Chondrocyte (in vitro differentiated cells): ENCODE results near the gene OR51B2. TPM values are rescaled to one million over a fixed set of nuclear protein-coding genes. Genes with fewer than 3 reads are reported as not detected.

Experiments
- DNase-seq: peaks from one replicate; pipeline ENCODE4 v3.0.0; 2021; ENCODE audit warnings: mixed read lengths, low spot score
- H3K27ac Mint-ChIP-seq: one replicate; pipeline ENCODE4 v1.8.0; 2021; ENCODE audit warnings: mild to moderate bottlenecking, moderate library complexity, mixed read lengths; ENCODE audit not compliant: unreplicated experiment
- H3K27me3 Mint-ChIP-seq: 2 replicates; pipeline ENCODE4 v1.8.0; 2021; ENCODE audit warnings: low read depth, mixed read lengths
- H3K36me3 Mint-ChIP-seq: 2 replicates; pipeline ENCODE4 v1.8.0; 2021; ENCODE audit warnings: low read depth, mixed read lengths
- H3K4me1 Mint-ChIP-seq: 2 replicates; pipeline ENCODE4 v1.8.0; 2021; ENCODE audit warnings: low read depth, mild to moderate bottlenecking, mixed read lengths
- H3K4me3 Mint-ChIP-seq: one replicate; pipeline ENCODE4 v1.8.0; 2021; ENCODE audit warnings: mild to moderate bottlenecking, moderate library complexity, mixed read lengths; ENCODE audit not compliant: unreplicated experiment
- H3K9me3 Mint-ChIP-seq: 2 replicates; pipeline ENCODE4 v1.8.0; 2021; ENCODE audit warnings: low read depth, mixed read lengths
- CTCF ChIP-seq: fragments of 200-600 bp; sonication (generic); IDR thresholded peaks from 2 replicates; pipeline ENCODE4 v1.5.0; 2021; ENCODE audit warnings: antibody characterized with exemption, mild to moderate bottlenecking, moderate library complexity
- total RNA-seq: library from RNA; stranded (reverse); gene quantifications from 3 replicates; pipeline ENCODE4 v1.2.1, GENCODE V29; 2021

The OR51B2 gene
- total RNA-seq, 1 donor from 2014 or later: not detected

DNA sequence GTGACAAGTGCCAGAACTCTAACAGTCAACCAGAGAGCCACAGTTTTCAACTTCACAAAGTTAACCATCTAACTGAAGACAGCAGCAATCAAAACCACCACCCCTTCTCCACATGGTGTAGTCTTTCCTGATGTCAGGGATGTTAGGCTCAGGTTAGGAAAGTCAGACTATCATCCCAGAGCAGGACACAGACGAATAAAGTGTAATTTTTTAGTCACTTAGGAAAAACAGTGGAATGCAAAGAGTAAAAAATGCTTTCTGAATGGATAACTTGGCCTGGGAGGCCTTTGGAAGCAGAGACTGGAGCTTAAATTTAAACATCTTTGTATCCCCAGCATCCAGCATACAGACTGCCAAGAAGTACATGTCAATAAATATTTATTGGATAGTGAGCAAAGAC lies 37.7 kb downstream of the OR51B2 start:
- no peak overlapping the region for H3K27ac Mint-ChIP-seq
- H3K4me3 Mint-ChIP-seq: no peak overlapping the region
- no peaks in the 10 kb centered on the region for H3K36me3 Mint-ChIP-seq
- H3K9me3 Mint-ChIP-seq: no peaks in the 10 kb centered on the region
- DNase-seq: no peak
- TF ChIP-seq CTCF: no peak
- no peaks in the 10 kb centered on the region for H3K27me3 Mint-ChIP-seq
- H3K4me1 Mint-ChIP-seq: no peaks in the 10 kb centered on the region

GRCh38 chr11:5285703-5286340 lies 38.3 kb downstream of the OR51B2 start:
- no peak for TF ChIP-seq CTCF
- no peaks in the 10 kb centered on the region for H3K27me3 Mint-ChIP-seq
- H3K4me3 Mint-ChIP-seq: no peak overlapping the region
- H3K4me1 Mint-ChIP-seq: peaks cover 1% of the 10 kb centered on the region
- no peaks in the 10 kb centered on the region for H3K9me3 Mint-ChIP-seq
- no peaks in the 10 kb centered on the region for H3K36me3 Mint-ChIP-seq
- no peak for DNase-seq
- H3K27ac Mint-ChIP-seq: no peak overlapping the region

- peaks cover 8% of the 10 kb centered on the region for H3K4me1 Mint-ChIP-seq
- H3K9me3 Mint-ChIP-seq: no peaks in the 10 kb centered on the region
- no peak for TF ChIP-seq CTCF
- H3K27ac Mint-ChIP-seq: no peak overlapping the region
- H3K27me3 Mint-ChIP-seq: no peaks in the 10 kb centered on the region
- no peaks in the 10 kb centered on the region for H3K36me3 Mint-ChIP-seq
- DNase-seq: no peak
- H3K4me3 Mint-ChIP-seq: no peak overlapping the region
Measured at GRCh38 chr11:5284637-5285036, 39.5 kb downstream of the OR51B2 start.

- DNase-seq: no peak
- no peaks in the 10 kb centered on the region for H3K27me3 Mint-ChIP-seq
- no peak for TF ChIP-seq CTCF
- H3K9me3 Mint-ChIP-seq: no peaks in the 10 kb centered on the region
- peaks cover 8% of the 10 kb centered on the region for H3K4me1 Mint-ChIP-seq
- no peak overlapping the region for H3K4me3 Mint-ChIP-seq
- no peak overlapping the region for H3K27ac Mint-ChIP-seq
- H3K36me3 Mint-ChIP-seq: no peaks in the 10 kb centered on the region
Measured at GRCh38 chr11:5283882-5284281, 40.2 kb downstream of the OR51B2 start.

DNA sequence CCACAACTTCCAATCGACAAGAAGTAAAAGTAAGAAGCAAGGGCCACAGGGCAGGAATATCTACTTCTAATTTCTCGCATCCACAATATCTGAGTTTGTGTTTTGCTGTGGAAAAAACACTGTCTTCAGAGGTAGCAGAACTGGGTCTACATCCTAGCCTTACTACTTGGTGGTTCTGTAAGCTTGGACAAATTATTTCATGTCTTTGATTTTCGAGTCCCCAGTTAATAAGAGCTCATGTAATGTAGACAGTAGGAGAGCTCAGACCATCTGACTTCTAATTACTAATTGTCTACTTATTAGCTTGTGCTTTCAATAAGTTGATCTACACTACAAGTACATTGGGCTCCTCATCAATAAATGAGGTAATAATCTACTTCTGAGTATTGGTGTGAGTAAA lies 41.0 kb downstream of the OR51B2 start:
- Mint-ChIP-seq H3K27ac (no peak overlapping the region), H3K4me3 (no peak overlapping the region), H3K27me3 (no peaks in the 10 kb centered on the region), H3K4me1 (peaks cover 8% of the 10 kb centered on the region), H3K36me3 (no peaks in the 10 kb centered on the region), H3K9me3 (no peaks in the 10 kb centered on the region)
- DNase-seq: no peak
- TF ChIP-seq CTCF: no peak
